Effector memory CD4-positive, alpha-beta T cell (primary cell): ENCODE data around the gene JKAMP.

Source experiments
- DNase-seq, 3 donors: peaks; one replicate each; pipeline ENCODE4 v3.0.0-alpha.2; 2020
- H3K27ac ChIP-seq: 2 replicates; pipeline ENCODE4 v1.7.0; 2013; ENCODE audit warnings: mild to moderate bottlenecking, low read length, moderate library complexity; ENCODE audit not compliant: insufficient read depth, poor library complexity, severe bottlenecking
- H3K27me3 ChIP-seq: replicated peaks from 2 replicates; pipeline ENCODE4 v1.7.0; 2013; ENCODE audit warnings: mild to moderate bottlenecking, low read length; ENCODE audit not compliant: insufficient read depth, control insufficient read depth, poor library complexity, severe bottlenecking
- H3K36me3 ChIP-seq: 2 replicates; pipeline ENCODE4 v1.7.0; 2013; ENCODE audit warnings: mild to moderate bottlenecking, low read length, moderate library complexity; ENCODE audit not compliant: control insufficient read depth, insufficient read depth
- H3K4me1 ChIP-seq: 2 replicates; pipeline ENCODE4 v1.7.0; 2013; ENCODE audit warnings: low read length, mild to moderate bottlenecking; ENCODE audit not compliant: control insufficient read depth, insufficient read depth, poor library complexity, severe bottlenecking
- H3K4me3 ChIP-seq: 2 replicates; pipeline ENCODE4 v1.7.0; 2013; ENCODE audit warnings: low read length, low read depth, mild to moderate bottlenecking; ENCODE audit not compliant: insufficient read depth, poor library complexity, severe bottlenecking
- H3K9me3 ChIP-seq: 2 replicates; pipeline ENCODE4 v1.7.0; 2013; ENCODE audit warnings: mild to moderate bottlenecking, low read length, moderate library complexity; ENCODE audit not compliant: control insufficient read depth

Gene JKAMP

DNA sequence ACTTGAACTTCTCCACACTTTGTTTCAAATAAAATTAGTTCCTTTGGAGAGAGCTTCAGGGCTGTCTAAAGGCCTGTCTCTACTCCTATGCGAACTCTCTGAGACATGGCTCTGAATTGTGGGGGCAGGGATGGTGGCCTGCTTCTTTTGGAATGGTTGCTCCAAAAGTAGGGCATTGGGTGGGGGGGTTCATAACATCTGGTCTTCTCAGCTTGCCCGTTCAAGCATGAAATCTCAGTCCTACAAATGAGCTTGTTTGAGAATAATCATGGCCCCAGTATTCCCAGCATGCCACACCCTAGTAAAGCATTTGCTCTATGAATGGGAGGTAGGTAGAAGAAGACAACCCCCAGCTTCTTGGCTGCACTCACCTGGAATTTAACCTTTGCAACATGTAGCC, 25.8 kb upstream of the JKAMP start:
- Histone ChIP-seq H3K4me1 (no peaks in the 10 kb centered on the region), H3K9me3 (no peaks in the 10 kb centered on the region), H3K36me3 (no peaks in the 10 kb centered on the region), H3K4me3 (no peak overlapping the region), H3K27ac (no peak overlapping the region), H3K27me3 (no peaks in the 10 kb centered on the region)
- no peak for DNase-seq

DNA sequence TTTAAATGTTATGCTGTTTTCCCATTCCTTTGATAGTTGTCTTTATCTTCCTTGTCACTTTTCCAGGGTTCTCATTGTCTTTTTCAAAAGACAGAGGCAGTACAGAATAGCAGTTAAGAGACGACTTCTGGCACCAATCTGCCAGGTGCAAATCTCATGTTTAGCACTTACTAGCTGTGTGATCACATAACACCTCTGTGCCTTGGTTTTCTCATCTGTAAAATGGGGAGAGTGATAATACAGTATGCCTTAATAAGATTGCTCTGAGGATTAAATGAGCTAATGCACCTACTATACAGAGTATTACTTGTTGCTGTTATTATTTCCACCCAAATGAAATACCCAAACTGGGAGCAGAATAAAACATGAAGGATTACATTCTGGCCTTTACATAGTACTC, 23.9 kb upstream of the JKAMP start:
- no peak overlapping the region for H3K4me3 ChIP-seq
- no peaks in the 10 kb centered on the region for H3K36me3 ChIP-seq
- no peaks in the 10 kb centered on the region for H3K27me3 ChIP-seq
- H3K4me1 ChIP-seq: peaks cover 5% of the 10 kb centered on the region
- H3K9me3 ChIP-seq: no peaks in the 10 kb centered on the region
- H3K27ac ChIP-seq: no peak overlapping the region
- no peak for DNase-seq

DNA sequence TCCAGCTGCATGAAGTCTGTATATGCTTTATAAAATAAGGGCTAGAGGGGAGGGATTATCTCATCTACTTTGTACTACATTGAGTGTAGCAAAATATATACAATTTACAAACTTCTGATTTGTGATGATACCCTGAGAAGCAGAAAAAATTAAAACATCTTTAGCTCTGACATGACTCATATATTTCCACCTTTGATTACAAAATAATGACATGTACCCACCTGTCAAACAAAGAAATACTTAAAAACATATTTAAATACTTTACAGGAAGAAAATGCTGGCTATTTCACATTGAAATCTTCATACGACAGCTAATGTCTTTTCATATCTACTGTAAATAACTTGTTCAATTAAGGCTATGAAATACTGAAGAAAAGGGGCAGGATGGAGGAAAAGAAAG, 22.4 kb upstream of the JKAMP start:
- H3K36me3 ChIP-seq: no peaks in the 10 kb centered on the region
- H3K4me3 ChIP-seq: no peak overlapping the region
- no peaks in the 10 kb centered on the region for H3K27me3 ChIP-seq

DNA sequence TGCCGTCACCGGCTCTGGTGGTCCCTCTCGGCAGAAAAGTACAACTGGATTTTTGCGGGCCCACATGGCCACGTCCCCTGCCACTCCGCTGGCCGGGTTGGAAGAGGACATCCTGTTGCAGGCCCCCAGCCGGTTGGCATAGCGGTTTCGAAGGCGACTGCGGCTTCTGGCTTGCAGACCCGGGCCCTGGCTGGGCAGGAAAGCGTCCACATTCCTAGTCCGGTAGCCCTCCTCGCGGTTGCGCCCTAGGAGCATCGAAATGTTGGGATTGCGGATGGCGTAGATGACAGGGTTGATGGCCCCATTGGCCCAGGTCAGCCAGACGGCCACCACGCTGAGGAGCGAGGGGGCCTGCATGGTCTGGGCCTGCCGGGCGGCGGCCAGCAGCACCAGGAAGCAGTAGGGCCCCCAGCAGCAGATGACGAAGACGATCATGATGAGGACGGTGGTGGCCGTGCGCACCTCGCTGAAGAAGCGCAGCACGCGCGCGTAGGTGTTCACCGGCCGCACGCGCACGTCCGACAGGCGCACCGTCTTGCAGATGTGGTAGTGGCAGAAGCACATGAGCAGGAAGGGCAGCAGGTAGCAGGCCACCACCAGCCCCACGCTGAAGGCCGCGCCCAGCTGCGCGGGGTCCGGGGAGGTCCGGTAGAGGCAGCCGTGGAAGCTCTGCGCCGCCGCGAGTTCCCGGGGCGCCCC, 20.4 kb upstream of the JKAMP start:
- Histone ChIP-seq H3K4me1 (peaks cover 5% of the 10 kb centered on the region), H3K9me3 (no peaks in the 10 kb centered on the region), H3K4me3 (peak overlapping the region; percentile 67), H3K27ac (no peak overlapping the region), H3K36me3 (no peaks in the 10 kb centered on the region), H3K27me3 (no peaks in the 10 kb centered on the region)
- no peak for DNase-seq

More for the DNA sequence above, 22.4 kb upstream of the JKAMP start:
- Histone ChIP-seq H3K4me1 (peaks cover 5% of the 10 kb centered on the region), H3K27ac (no peak overlapping the region), H3K9me3 (no peaks in the 10 kb centered on the region)
- DNase-seq: no peak

DNA sequence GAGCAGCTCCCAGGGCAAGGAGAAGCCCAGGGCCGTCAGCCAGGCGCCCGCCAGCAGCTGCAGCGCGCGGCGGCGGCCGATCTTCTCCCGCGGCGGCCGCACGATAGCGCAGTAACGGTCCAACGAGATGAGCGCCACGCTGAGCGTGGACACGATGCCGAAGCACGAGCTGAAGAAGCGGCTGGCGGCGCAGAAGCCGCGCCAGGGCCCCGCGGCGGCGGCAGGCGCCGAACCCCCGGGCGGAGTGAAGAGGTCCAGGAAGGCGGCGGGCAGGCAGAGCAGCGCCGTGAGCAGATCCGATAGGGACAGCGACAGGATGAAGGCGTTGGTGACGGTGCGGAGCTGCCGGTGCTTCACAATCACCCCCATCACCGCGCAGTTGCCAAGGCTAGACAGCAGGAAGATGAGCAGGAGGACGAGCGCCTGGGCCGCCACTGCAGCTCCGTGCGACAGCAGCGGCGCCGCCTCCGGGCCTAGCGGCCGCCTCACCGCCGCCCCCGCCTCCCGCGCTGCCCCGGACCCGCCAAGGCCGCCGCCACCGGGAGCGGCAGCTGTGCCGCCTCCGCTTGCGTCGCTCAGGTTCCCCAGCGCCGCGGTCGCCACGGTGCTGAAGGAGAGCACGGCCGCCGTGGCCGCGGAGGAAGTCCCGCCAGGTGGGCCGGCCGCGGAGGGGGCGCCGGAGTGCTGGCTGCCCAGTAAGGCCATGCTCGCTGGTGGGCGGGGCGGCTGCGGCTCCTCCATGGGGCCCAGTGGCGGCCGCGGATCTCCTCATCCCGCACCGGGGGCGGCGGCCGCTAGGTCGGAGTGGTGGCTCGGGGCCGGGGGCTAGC, 19.6 kb upstream of the JKAMP start:
- H3K36me3 ChIP-seq: no peaks in the 10 kb centered on the region
- H3K9me3 ChIP-seq: no peaks in the 10 kb centered on the region
- peak overlapping the region; percentile 59 for H3K27ac ChIP-seq
- peaks cover 5% of the 10 kb centered on the region for H3K4me1 ChIP-seq
- peak; percentile 45 to 49 (median 47) for DNase-seq
- H3K4me3 ChIP-seq: peak overlapping the region; percentile 67
- H3K27me3 ChIP-seq: no peaks in the 10 kb centered on the region

DNA sequence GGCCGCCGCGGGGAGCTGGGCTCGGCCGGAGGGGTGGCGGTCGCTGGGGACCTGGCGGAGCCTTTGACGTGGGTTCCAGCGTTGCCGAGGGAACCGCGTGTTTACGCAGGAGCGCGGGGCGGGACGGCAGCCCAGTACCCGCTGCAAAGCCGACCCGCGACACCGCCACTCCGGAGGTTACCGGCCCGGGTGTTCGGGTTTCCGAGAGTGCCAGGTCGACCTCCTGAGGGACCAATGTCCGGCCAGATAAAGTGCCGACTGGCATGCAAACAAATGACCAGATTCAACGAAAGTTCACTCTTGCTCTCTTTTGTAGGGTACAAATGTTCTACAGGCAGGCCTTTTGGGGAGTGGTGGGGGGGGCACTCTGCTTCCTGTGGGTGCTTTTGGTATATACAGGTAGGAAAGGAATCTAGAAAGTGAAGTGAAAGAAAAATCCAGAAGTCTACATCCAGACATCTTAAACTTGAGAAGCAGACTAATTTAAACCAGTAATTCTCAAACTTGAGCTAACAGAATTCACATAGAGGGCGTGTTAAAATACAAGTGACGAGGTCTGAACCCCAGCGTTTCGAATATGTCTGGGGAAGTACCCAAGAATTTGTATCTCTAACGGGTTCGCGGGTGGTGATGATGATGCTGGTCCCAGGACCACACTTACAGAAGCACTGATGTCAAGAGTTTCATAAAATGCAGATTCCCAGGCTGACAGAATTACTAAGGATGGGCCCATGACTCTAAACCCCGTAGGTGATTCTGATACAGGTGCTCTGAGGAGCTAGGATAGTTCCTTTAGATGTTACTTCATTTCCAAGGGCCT, 18.8 kb upstream of the JKAMP start, which contains the start of gene GPR135:
TSS of gene GPR135 (minus strand) at position 65 of the 820 bp plus-strand sequence. CDS start 154 bp downstream, outside the sequence.
- Histone ChIP-seq H3K27me3 (no peaks in the 10 kb centered on the region), H3K9me3 (no peaks in the 10 kb centered on the region), H3K36me3 (no peaks in the 10 kb centered on the region), H3K27ac (peak within 1 kb of the TSS; percentile 59), H3K4me3 (peak within 1 kb of the TSS; percentile 67), H3K4me1 (peaks cover 5% of the 10 kb centered on the region)
- peak in 1 of 3 donors; percentile 34 for DNase-seq

DNA sequence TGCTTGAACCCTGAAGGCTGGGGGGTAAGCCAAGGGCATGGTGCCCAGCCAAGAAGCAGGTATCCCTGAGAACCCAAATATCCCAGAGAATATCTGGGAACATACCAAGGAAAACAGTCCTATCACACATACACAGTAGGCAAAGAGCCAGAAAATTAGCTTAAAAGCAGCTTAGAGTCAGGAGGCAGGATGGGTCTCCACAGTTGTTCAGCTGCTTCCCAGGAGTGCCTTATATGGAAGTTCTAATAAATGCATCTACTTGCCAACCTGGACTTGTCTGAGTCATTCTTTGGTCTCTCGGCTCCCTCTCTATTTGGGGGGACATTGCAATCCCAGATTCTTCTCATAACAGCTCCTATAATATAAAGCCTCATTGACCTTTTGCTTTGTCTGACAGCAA, 10.1 kb upstream of the JKAMP start:
- Histone ChIP-seq H3K4me3 (no peak overlapping the region), H3K27ac (no peak overlapping the region), H3K27me3 (no peaks in the 10 kb centered on the region), H3K36me3 (peaks cover 17% of the 10 kb centered on the region), H3K4me1 (no peaks in the 10 kb centered on the region), H3K9me3 (no peaks in the 10 kb centered on the region)
- DNase-seq: no peak

DNA sequence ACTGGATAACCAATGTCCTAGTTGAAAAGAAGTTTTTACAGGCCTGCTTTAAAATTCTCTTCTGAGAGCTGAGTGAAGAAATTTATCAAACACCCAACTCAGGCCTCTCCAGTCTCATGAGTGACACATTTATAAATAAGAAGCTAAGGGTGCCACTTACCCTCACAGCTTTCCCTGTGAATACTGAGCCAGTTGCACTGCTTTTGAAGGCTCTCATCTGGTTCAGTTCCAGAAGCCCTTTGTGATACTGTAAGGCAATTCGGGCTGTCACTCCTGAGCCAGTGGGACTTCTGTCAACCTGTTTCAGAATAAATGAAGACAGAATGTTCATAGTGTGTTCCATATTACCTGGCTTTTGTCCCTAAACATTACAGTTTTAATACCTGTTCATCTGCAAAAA, 8.6 kb upstream of the JKAMP start:
- no peaks in the 10 kb centered on the region for H3K9me3 ChIP-seq
- H3K27ac ChIP-seq: no peak overlapping the region
- H3K36me3 ChIP-seq: peaks cover 17% of the 10 kb centered on the region
- no peak overlapping the region for H3K4me3 ChIP-seq
- no peak for DNase-seq
- no peaks in the 10 kb centered on the region for H3K4me1 ChIP-seq
- no peaks in the 10 kb centered on the region for H3K27me3 ChIP-seq

DNA sequence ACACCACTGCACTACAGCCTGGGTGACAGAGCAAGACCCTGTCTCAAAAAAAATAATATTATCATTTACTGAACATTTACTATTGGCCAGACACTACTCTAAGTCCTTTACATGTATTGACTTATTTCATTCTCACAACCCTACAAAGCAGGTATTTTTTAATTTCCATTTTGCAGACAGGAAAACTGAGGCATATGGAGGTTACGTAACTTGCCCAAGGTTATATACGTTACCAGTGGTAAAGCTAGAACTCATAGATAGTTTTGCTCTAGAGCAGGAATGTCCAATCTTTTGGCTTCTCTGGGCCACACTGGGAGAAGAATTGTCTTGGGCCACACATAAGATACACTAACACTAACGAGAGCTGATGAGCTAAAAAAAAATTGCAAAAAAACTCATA, 5.8 kb upstream of the JKAMP start:
- no peak for DNase-seq
- H3K9me3 ChIP-seq: no peaks in the 10 kb centered on the region
- H3K27me3 ChIP-seq: no peaks in the 10 kb centered on the region
- peaks cover 12% of the 10 kb centered on the region for H3K36me3 ChIP-seq
- no peak overlapping the region for H3K4me3 ChIP-seq
- H3K27ac ChIP-seq: no peak overlapping the region
- H3K4me1 ChIP-seq: peaks cover 9% of the 10 kb centered on the region
